ENCODE results near the gene SH3RF2.

Gene SH3RF2

GRCh38 chr5:145941448-145942130 is 5.2 kb downstream of the SH3RF2 start:
- Histone ChIP-seq H3K27me3 (replicated peaks; ENCODE audit: control insufficient read depth, insufficient read depth, low read length) (peaks cover 8% of the 10 kb centered on the region), H3K9ac (ENCODE audit: low read length) (no peak overlapping the region), H3K9me3 (ENCODE audit: control insufficient read depth, low read length) (no peaks in the 10 kb centered on the region), H3K36me3 (ENCODE audit: control insufficient read depth, insufficient read depth, low read length, severe bottlenecking) (no peaks in the 10 kb centered on the region), H3K4me3 (ENCODE audit: low read length) (no peak overlapping the region), H3K4me1 (ENCODE audit: control insufficient read depth, insufficient read depth, low read length) (peaks cover under 1% of the 10 kb centered on the region)
- no peak for DNase-seq (ENCODE audit: low read depth)

DNA sequence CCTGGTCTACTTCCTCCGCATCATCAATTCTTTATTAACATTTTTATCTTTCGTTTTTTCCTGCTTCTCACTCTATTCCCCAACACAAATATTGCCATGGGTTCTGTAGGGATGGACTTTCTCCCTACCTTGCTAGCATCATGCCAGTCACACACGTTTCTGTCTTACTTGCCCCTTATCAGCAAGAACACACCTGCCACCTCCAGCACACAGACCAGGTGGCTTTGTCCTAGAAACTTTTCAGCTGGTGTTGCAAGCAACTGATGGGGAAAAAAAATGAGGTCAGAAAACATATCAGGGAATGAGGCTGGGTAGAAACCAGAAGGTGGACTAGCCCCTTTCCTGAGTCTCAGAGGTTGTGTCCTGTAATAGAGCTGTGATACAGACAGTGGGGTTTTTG is 5.8 kb downstream of the SH3RF2 start:
- DNase-seq (ENCODE audit: low read depth) = no peak
- Histone ChIP-seq H3K4me1 (ENCODE audit: control insufficient read depth, insufficient read depth, low read length) (peaks cover 3% of the 10 kb centered on the region), H3K36me3 (ENCODE audit: control insufficient read depth, insufficient read depth, low read length, severe bottlenecking) (no peaks in the 10 kb centered on the region), H3K9me3 (ENCODE audit: control insufficient read depth, low read length) (no peaks in the 10 kb centered on the region), H3K4me3 (ENCODE audit: low read length) (no peak overlapping the region), H3K9ac (ENCODE audit: low read length) (no peak overlapping the region), H3K27me3 (replicated peaks; ENCODE audit: control insufficient read depth, insufficient read depth, low read length) (peaks cover 8% of the 10 kb centered on the region)

GRCh38 chr5:145942749-145943148 is 6.4 kb downstream of the SH3RF2 start:
- H3K27me3 ChIP-seq (replicated peaks; ENCODE audit: control insufficient read depth, insufficient read depth, low read length) = peaks cover 8% of the 10 kb centered on the region
- DNase-seq (ENCODE audit: low read depth) = no peak
- no peak overlapping the region for H3K4me3 ChIP-seq (ENCODE audit: low read length)
- peaks cover 3% of the 10 kb centered on the region for H3K4me1 ChIP-seq (ENCODE audit: control insufficient read depth, insufficient read depth, low read length)
- no peaks in the 10 kb centered on the region for H3K9me3 ChIP-seq (ENCODE audit: control insufficient read depth, low read length)
- H3K36me3 ChIP-seq (ENCODE audit: control insufficient read depth, insufficient read depth, low read length, severe bottlenecking) = no peaks in the 10 kb centered on the region
- H3K9ac ChIP-seq (ENCODE audit: low read length) = no peak overlapping the region

DNA sequence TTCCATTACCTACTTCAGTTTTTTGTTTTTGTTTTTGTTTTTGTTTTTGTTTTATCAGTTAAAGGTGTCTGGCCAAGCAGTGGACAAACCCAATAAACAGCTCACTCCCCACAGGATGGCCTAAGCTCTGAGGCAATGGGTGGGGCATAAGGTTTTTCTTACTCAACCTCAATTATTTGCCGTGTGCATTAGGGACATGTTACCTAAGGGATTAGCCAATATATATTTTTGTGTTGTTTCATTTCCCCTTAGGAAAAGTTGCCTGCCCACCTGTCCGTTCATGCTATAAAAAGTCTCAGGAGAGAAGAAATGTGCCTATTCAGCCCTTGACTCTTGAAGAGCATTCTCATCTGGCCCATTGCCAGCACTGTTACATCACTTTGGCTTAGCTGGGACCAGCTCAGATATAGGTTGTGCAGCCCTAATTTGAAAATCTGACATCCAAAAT is 7.3 kb downstream of the SH3RF2 start:
- H3K36me3 ChIP-seq (ENCODE audit: control insufficient read depth, insufficient read depth, low read length, severe bottlenecking) = no peaks in the 10 kb centered on the region
- peaks cover 5% of the 10 kb centered on the region for H3K27me3 ChIP-seq (replicated peaks; ENCODE audit: control insufficient read depth, insufficient read depth, low read length)
- H3K4me3 ChIP-seq (ENCODE audit: low read length) = no peak overlapping the region
- no peaks in the 10 kb centered on the region for H3K9me3 ChIP-seq (ENCODE audit: control insufficient read depth, low read length)
- H3K9ac ChIP-seq (ENCODE audit: low read length) = no peak overlapping the region
- no peak for DNase-seq (ENCODE audit: low read depth)
- H3K4me1 ChIP-seq (ENCODE audit: control insufficient read depth, insufficient read depth, low read length) = peaks cover 3% of the 10 kb centered on the region

DNA sequence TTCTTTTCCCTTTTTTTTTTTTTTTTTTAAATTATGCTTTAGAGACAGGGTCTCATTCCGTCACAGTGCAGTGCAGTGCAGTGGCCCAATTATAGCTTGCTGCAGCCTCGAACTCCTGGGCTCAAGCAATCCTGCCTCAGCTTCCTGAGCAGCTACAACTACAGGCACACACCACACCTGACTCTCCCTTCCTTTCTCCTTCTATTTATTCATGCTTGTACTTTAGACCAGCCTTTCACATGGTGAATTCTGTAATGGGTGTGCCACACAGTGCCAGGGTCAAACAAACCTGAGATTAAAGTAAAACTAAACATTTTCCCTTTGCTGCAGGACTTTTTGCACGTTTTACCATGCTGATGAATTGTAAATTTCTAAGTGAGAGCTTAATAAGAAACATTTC is 8.0 kb downstream of the SH3RF2 start:
- H3K4me1 ChIP-seq (ENCODE audit: control insufficient read depth, insufficient read depth, low read length) = peaks cover 3% of the 10 kb centered on the region
- DNase-seq (ENCODE audit: low read depth) = no peak
- H3K9ac ChIP-seq (ENCODE audit: low read length) = no peak overlapping the region

GRCh38 chr5:145945620-145946111 is 9.3 kb downstream of the SH3RF2 start:
- Histone ChIP-seq H3K36me3 (ENCODE audit: control insufficient read depth, insufficient read depth, low read length, severe bottlenecking) (no peaks in the 10 kb centered on the region), H3K9ac (ENCODE audit: low read length) (no peak overlapping the region), H3K9me3 (ENCODE audit: control insufficient read depth, low read length) (no peaks in the 10 kb centered on the region), H3K27me3 (replicated peaks; ENCODE audit: control insufficient read depth, insufficient read depth, low read length) (no peaks in the 10 kb centered on the region), H3K4me3 (ENCODE audit: low read length) (no peak overlapping the region), H3K4me1 (ENCODE audit: control insufficient read depth, insufficient read depth, low read length) (peaks cover 3% of the 10 kb centered on the region)
- DNase-seq (ENCODE audit: low read depth) = no peak

More for the DNA sequence above, 8.0 kb downstream of the SH3RF2 start:
- H3K9me3 ChIP-seq (ENCODE audit: control insufficient read depth, low read length) = no peaks in the 10 kb centered on the region
- H3K27me3 ChIP-seq (replicated peaks; ENCODE audit: control insufficient read depth, insufficient read depth, low read length) = peaks cover 5% of the 10 kb centered on the region
- H3K4me3 ChIP-seq (ENCODE audit: low read length) = no peak overlapping the region
- H3K36me3 ChIP-seq (ENCODE audit: control insufficient read depth, insufficient read depth, low read length, severe bottlenecking) = no peaks in the 10 kb centered on the region

GRCh38 chr5:145946112-145946861 is 9.9 kb downstream of the SH3RF2 start:
- peaks cover 3% of the 10 kb centered on the region for H3K4me1 ChIP-seq (ENCODE audit: control insufficient read depth, insufficient read depth, low read length)
- DNase-seq (ENCODE audit: low read depth) = peak; percentile 55
- no peak overlapping the region for H3K4me3 ChIP-seq (ENCODE audit: low read length)
- no peaks in the 10 kb centered on the region for H3K36me3 ChIP-seq (ENCODE audit: control insufficient read depth, insufficient read depth, low read length, severe bottlenecking)
- no peak overlapping the region for H3K9ac ChIP-seq (ENCODE audit: low read length)
- peaks cover 3% of the 10 kb centered on the region for H3K27me3 ChIP-seq (replicated peaks; ENCODE audit: control insufficient read depth, insufficient read depth, low read length)
- no peaks in the 10 kb centered on the region for H3K9me3 ChIP-seq (ENCODE audit: control insufficient read depth, low read length)

DNA sequence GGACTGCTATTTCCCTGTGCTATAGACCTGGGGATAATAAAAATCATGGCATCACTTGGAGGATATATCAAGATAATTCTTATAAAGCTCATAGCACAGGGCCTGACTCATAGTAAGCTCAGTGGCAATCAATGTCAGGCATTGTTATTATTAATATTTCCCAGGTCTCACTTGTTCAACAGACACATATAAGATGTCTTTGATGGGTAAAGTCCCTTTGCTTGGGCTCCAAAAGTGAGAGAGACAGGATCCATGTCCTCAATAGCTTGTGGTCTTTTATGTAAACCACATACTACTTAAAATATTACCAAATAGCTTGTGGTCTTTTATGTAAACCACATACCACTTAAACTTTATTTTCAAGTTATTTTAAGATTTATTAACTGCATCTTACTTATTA is 11.2 kb downstream of the SH3RF2 start:
- DNase-seq (ENCODE audit: low read depth) = no peak
- Histone ChIP-seq H3K9me3 (ENCODE audit: control insufficient read depth, low read length) (no peaks in the 10 kb centered on the region), H3K36me3 (ENCODE audit: control insufficient read depth, insufficient read depth, low read length, severe bottlenecking) (no peaks in the 10 kb centered on the region)

DNA sequence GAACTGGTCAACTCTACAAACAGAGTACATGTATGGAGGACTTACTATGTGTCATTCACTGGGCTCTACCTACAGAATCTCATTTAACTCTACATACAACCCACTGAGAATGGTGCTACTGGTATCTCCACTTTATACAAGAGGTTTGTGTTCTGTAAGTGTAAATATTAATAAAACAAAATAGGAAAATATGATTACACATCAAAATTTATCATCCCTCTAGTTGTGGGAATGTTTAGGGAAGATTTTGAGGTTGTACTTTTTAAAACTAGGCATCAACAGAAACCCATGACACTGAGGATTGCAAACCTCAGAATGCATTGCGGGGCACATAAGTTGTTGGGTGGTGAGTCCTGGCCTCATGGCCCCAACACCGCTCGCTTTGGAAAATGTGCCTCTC is 11.7 kb downstream of the SH3RF2 start:
- Histone ChIP-seq H3K4me1 (ENCODE audit: control insufficient read depth, insufficient read depth, low read length) (peaks cover 3% of the 10 kb centered on the region), H3K9me3 (ENCODE audit: control insufficient read depth, low read length) (no peaks in the 10 kb centered on the region), H3K27me3 (replicated peaks; ENCODE audit: control insufficient read depth, insufficient read depth, low read length) (peaks cover 13% of the 10 kb centered on the region), H3K36me3 (ENCODE audit: control insufficient read depth, insufficient read depth, low read length, severe bottlenecking) (no peaks in the 10 kb centered on the region), H3K9ac (ENCODE audit: low read length) (no peak overlapping the region), H3K4me3 (ENCODE audit: low read length) (no peak overlapping the region)
- DNase-seq (ENCODE audit: low read depth) = no peak

More for the DNA sequence above, 11.2 kb downstream of the SH3RF2 start:
- Histone ChIP-seq H3K27me3 (replicated peaks; ENCODE audit: control insufficient read depth, insufficient read depth, low read length) (peaks cover 12% of the 10 kb centered on the region), H3K9ac (ENCODE audit: low read length) (no peak overlapping the region), H3K4me3 (ENCODE audit: low read length) (no peak overlapping the region), H3K4me1 (ENCODE audit: control insufficient read depth, insufficient read depth, low read length) (peaks cover 3% of the 10 kb centered on the region)

DNA sequence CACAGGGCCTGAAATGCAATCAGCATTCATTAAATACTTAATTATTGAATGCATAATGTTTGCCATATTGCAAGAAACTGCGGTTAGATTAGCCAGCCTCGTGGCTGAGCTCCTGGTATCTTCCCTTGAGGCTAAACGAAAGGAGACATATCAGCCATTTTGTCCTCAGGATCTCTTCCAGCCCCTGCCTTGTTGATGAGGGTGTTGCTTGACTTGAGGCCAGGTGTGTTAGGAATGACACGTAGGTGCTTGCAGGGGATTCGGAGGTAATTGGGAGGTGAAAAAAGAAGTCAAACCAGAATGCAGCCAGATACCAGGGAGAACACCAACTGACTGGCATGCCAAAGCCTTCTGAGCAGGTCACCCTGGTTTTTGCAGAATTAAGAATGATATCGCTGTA is 12.5 kb downstream of the SH3RF2 start:
- Histone ChIP-seq H3K9ac (ENCODE audit: low read length) (no peak overlapping the region), H3K9me3 (ENCODE audit: control insufficient read depth, low read length) (peaks cover under 1% of the 10 kb centered on the region), H3K36me3 (ENCODE audit: control insufficient read depth, insufficient read depth, low read length, severe bottlenecking) (no peaks in the 10 kb centered on the region), H3K27me3 (replicated peaks; ENCODE audit: control insufficient read depth, insufficient read depth, low read length) (peaks cover 13% of the 10 kb centered on the region), H3K4me3 (ENCODE audit: low read length) (no peak overlapping the region), H3K4me1 (ENCODE audit: control insufficient read depth, insufficient read depth, low read length) (peaks cover 3% of the 10 kb centered on the region)
- no peak for DNase-seq (ENCODE audit: low read depth)

- peaks cover 13% of the 10 kb centered on the region for H3K27me3 ChIP-seq (replicated peaks; ENCODE audit: control insufficient read depth, insufficient read depth, low read length)
- no peak overlapping the region for H3K4me3 ChIP-seq (ENCODE audit: low read length)
- H3K36me3 ChIP-seq (ENCODE audit: control insufficient read depth, insufficient read depth, low read length, severe bottlenecking) = no peaks in the 10 kb centered on the region
- H3K9ac ChIP-seq (ENCODE audit: low read length) = no peak overlapping the region
- peaks cover 5% of the 10 kb centered on the region for H3K9me3 ChIP-seq (ENCODE audit: control insufficient read depth, low read length)
- H3K4me1 ChIP-seq (ENCODE audit: control insufficient read depth, insufficient read depth, low read length) = peaks cover 3% of the 10 kb centered on the region
- DNase-seq (ENCODE audit: low read depth) = no peak
Measured at GRCh38 chr5:145949474-145949873, 13.1 kb downstream of the SH3RF2 start.
